Natural killer cell treated with Interleukin-12 subunit alpha and Interleukin-12 subunit beta and Interleukin-15 and Interleukin-18, amount 100 ng/mL, for 72 hours (primary cell): ENCODE data around the gene AGMAT. TPM values are rescaled to one million over a fixed set of nuclear protein-coding genes. Genes with fewer than 3 reads are reported as not detected.
A peak's percentile ranks its signal among the peaks of the same experiment; 100 is the strongest.

Experiments used
- ATAC-seq, 2 donors: fragments of 150-1000 bp; cut with Tn5 transposase in 1 of 2; sonication (Bioruptor Pico), chemical (Tn5 transposase) in 1 of 2; 2 replicates each; pipeline ENCODE4 v1.10.0; 2021
- DNase-seq: peaks from one replicate; pipeline ENCODE4 v3.0.0; 2022; ENCODE audit warnings: low spot score
- H3K27ac Mint-ChIP-seq, 2 donors: 1 replicate in 1 of 2; 2 replicates in 1 of 2; pipeline ENCODE4 v1.8.0; 2022; ENCODE audit warnings: mixed read lengths in 2 of 2, mild to moderate bottlenecking in 1 of 2, moderate library complexity in 1 of 2
- H3K27me3 Mint-ChIP-seq, 2 donors: 1 replicate in 1 of 2; 2 replicates in 1 of 2; pipeline ENCODE4 v1.8.0; 2022; ENCODE audit warnings: mixed read lengths in 2 of 2
- H3K36me3 Mint-ChIP-seq: one replicate; pipeline ENCODE4 v1.8.0; 2022; ENCODE audit warnings: mixed read lengths
- H3K4me1 Mint-ChIP-seq, 2 donors: 1 replicate in 1 of 2; 2 replicates in 1 of 2; pipeline ENCODE4 v1.8.0; 2022; ENCODE audit warnings: low read depth in 2 of 2, mixed read lengths in 2 of 2, mild to moderate bottlenecking in 1 of 2
- H3K4me3 Mint-ChIP-seq: one replicate; pipeline ENCODE4 v1.8.0; 2022; ENCODE audit warnings: mixed read lengths
- H3K9me3 Mint-ChIP-seq: 2 replicates; pipeline ENCODE4 v1.8.0; 2022; ENCODE audit warnings: mixed read lengths
- total RNA-seq, 2 donors: library from RNA; stranded (reverse); gene quantifications; one replicate each; pipeline ENCODE4 v1.2.3, GENCODE V29; 2022

Gene AGMAT
- total RNA-seq, 2 donors from 2014 or later: 3.4 to 8.6 TPM

DNA sequence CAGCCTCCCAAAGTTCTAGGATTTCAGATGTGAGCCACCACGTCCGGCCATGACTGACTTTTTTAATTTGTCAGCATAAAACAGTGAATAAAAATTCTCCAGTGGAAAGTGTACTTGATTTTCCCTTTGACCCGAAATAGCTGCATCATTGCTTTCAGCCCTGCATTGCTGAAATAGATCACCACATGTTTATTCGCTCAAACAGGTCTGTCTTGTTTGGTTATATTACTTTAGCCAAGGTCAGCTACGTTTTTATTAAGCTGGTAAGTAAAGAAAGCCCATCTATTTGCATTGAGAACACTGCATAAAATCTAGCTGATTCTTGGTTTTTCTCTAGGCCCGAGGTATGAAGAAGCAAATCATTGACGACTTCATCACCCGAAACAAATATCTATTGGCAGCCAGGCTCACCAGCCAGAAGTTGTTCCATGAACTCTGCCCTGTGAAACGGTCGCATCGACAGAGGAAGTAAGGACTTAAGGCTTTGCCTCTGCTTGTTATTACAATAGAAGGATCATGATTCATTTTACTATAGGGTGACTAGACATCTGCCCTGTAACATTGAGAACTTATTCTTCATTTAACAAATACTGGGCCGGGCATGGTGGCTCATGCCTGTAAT, 25.6 kb downstream of the AGMAT start:
- no peak for DNase-seq
- H3K9me3 Mint-ChIP-seq: no peaks in the 10 kb centered on the region
- no peaks in the 10 kb centered on the region for H3K4me1 Mint-ChIP-seq
- H3K27me3 Mint-ChIP-seq: no peaks in the 10 kb centered on the region
- H3K36me3 Mint-ChIP-seq: peaks cover 11% of the 10 kb centered on the region
- ATAC-seq: no peak
- H3K27ac Mint-ChIP-seq: no peak overlapping the region
- no peak overlapping the region for H3K4me3 Mint-ChIP-seq

DNA sequence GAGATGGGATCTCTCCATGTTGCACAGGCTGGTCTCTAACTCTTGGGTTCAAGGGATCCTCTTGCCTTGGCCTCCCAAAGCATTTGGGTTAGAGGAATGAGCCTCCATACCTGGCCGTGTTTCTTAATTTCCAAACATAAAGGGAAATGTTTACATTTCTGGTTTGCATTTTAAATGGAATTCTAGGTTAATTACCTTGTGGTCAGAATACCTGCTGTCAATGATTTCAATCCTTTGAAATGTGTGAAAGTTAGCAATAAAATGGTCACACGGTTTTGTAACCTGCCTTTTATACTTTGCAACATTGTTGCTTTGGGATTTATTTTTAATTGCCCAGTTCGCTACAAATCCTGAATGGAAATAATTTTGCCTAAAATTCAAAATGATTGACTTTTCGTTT, 26.3 kb downstream of the AGMAT start:
- Mint-ChIP-seq H3K9me3 (no peaks in the 10 kb centered on the region), H3K27ac (no peak overlapping the region), H3K4me3 (no peak overlapping the region), H3K4me1 (no peaks in the 10 kb centered on the region), H3K27me3 (no peaks in the 10 kb centered on the region), H3K36me3 (peaks cover 11% of the 10 kb centered on the region)
- ATAC-seq (no peak), DNase-seq (no peak)

DNA sequence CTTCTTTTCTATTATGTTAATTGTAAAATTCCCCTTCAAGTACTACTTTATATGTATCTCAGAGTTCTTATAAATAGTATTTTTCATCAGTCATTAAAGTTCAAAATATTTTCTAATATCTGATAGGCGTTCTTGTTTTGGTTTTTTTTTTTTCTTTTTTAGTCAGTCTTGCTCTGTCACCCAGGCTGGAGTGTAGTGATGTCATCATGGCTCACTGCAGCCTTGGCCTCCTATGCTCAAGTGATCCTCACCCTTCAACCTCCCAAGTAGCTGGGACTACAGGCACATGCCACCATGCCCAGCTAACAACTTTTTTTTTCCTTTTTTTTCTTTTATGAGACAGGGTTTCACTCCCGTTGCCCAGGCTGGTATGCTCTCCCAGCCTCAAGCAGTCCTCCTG, 27.3 kb downstream of the AGMAT start:
- H3K4me1 Mint-ChIP-seq: no peaks in the 10 kb centered on the region
- H3K27me3 Mint-ChIP-seq: no peaks in the 10 kb centered on the region
- ATAC-seq (no peak), DNase-seq (no peak)
- peaks cover 6% of the 10 kb centered on the region for H3K36me3 Mint-ChIP-seq
- no peak overlapping the region for H3K4me3 Mint-ChIP-seq
- H3K27ac Mint-ChIP-seq: no peak overlapping the region
- H3K9me3 Mint-ChIP-seq: no peaks in the 10 kb centered on the region

DNA sequence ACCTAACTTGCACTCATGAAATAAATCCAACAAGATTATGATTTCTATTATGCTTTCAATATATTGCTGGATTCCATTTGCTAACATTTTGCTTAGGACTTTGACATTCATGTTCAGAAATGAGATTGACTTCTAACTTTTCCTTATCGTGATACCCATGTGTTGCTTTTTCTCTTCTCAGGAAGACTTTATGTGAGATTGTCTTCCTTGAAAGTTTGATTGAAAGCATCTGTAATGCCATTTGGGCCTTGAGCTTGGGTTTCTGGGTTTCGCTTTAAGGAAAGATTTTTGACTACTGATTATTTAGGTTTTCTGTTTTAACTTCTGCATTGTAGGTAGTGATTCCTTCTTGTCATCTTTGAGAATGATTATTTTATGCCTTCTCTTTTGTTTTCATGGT, 27.8 kb downstream of the AGMAT start:
- no peaks in the 10 kb centered on the region for H3K27me3 Mint-ChIP-seq
- no peak overlapping the region for H3K27ac Mint-ChIP-seq

DNA sequence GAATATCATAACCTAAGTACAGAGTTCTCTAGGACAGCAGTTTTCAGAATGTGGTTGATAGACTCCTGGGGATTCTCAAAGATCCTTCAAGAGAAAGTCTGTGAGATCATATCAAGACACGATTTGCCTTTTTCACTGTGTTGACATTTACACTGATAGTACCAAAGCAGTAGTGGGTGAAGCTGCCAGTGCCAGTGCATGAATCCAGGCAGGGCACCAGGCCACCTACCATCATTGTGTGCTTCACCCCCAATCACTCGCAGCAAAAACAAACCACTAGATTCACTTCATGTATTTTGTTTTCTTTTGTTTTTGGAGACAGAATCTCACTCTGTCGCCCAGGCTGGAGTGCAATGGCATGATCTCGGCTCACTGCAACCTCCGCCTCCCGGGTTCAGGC, 34.3 kb downstream of the AGMAT start:
- Mint-ChIP-seq H3K9me3 (no peaks in the 10 kb centered on the region), H3K4me3 (no peak overlapping the region), H3K27me3 (no peaks in the 10 kb centered on the region), H3K4me1 (no peaks in the 10 kb centered on the region), H3K36me3 (peaks cover 7% of the 10 kb centered on the region), H3K27ac (no peak overlapping the region)
- ATAC-seq: no peak
- no peak for DNase-seq

More for the DNA sequence above, 27.8 kb downstream of the AGMAT start:
- H3K4me3 Mint-ChIP-seq: no peak overlapping the region
- H3K36me3 Mint-ChIP-seq: peaks cover 6% of the 10 kb centered on the region
- H3K9me3 Mint-ChIP-seq: no peaks in the 10 kb centered on the region
- no peak for ATAC-seq
- no peaks in the 10 kb centered on the region for H3K4me1 Mint-ChIP-seq
- DNase-seq: no peak

DNA sequence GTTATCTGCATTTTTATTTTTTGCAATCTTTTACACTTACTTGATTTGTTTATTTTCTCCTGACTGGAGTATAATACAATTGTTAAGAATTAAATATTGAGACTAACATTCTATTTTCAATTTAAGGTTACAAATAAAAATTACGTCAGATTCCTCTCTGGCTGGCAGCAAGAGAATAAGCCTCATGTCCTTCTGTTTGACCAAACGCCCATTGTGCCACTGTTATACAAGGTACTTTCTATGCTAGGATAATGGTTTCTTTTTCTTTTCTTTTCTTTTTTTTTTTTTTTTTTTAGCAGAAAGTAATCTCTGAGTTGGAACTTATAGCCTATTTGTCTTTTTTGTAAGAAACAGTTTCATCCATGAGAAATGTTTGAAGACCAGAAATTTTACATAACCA, 38.2 kb downstream of the AGMAT start:
- ATAC-seq (no peak), DNase-seq (no peak)
- no peaks in the 10 kb centered on the region for H3K9me3 Mint-ChIP-seq
- H3K4me3 Mint-ChIP-seq: no peak overlapping the region
- peaks cover 13% of the 10 kb centered on the region for H3K36me3 Mint-ChIP-seq
- H3K27ac Mint-ChIP-seq: no peak overlapping the region
- no peaks in the 10 kb centered on the region for H3K4me1 Mint-ChIP-seq
- H3K27me3 Mint-ChIP-seq: no peaks in the 10 kb centered on the region

DNA sequence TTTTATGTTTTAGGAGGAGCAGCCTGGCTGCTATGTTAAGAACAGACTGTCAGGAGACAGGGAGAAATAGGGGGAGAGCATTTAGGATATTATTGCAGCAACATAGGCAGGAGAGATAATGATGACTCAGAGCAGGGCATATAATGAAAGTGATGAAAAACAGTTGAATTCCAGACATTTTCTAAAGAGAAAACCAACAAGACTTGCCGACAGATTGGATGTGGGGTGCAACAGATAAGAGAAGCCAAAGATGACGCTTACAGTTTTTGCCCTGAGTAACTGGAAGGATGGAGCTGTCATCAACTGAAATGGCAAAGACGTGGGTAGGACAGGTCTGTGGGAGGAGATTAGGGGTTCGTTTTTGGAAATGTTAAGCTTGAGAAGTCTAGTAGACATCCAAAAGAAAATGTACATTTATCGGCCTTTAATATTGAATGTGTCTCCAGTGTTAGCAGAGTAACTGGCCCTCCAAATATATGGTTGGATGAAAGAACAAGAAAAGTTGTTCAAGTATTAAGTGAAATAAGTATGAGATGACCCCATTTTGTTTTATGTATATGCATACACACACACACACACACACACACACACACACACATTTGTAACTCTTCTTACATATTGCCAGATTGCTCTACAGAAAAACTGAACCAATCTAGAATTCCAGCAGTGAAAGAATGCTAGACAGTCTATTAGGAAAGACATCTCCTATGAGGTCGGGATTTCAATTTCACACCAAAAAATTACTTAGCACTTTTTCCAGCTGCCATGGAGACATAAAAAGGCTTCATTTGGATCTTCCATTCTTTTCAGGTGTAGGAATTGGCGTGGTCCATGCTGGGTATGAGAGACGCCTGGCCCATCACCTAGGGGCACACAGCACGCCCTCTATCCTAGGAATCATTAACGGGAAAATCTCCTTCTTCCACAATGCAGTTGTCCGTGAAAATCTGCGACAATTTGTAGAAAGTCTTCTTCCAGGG, 41.0 kb downstream of the AGMAT start:
- H3K27ac Mint-ChIP-seq: no peak overlapping the region
- H3K36me3 Mint-ChIP-seq: peaks cover 14% of the 10 kb centered on the region
- no peak for ATAC-seq
- no peak overlapping the region for H3K4me3 Mint-ChIP-seq
- no peaks in the 10 kb centered on the region for H3K9me3 Mint-ChIP-seq
- H3K27me3 Mint-ChIP-seq: no peaks in the 10 kb centered on the region
- no peaks in the 10 kb centered on the region for H3K4me1 Mint-ChIP-seq
- no peak for DNase-seq

DNA sequence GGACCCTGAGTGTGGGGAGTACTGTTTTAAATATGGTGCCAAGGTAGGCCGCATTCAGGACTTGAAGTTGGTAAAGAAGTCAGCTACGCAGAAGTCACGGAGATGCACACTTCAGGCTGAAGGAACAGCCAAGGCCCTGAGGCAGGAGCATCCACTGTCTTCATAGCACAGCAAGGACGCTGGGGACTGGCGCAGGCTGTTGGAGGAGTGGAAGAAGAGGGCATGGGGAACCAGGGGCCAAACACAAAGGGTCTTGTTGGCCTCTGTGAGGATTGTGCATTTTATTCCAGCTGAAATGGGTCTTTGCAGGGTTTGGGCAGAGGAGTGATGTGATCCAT, 41.6 kb downstream of the AGMAT start:
- no peaks in the 10 kb centered on the region for H3K9me3 Mint-ChIP-seq
- ATAC-seq: no peak
- no peak overlapping the region for H3K27ac Mint-ChIP-seq
- peaks cover 0 to 3% of the 10 kb centered on the region in 2 donors for H3K4me1 Mint-ChIP-seq
- H3K27me3 Mint-ChIP-seq: no peaks in the 10 kb centered on the region
- H3K4me3 Mint-ChIP-seq: no peak overlapping the region
- no peak for DNase-seq
- peaks cover 17% of the 10 kb centered on the region for H3K36me3 Mint-ChIP-seq

DNA sequence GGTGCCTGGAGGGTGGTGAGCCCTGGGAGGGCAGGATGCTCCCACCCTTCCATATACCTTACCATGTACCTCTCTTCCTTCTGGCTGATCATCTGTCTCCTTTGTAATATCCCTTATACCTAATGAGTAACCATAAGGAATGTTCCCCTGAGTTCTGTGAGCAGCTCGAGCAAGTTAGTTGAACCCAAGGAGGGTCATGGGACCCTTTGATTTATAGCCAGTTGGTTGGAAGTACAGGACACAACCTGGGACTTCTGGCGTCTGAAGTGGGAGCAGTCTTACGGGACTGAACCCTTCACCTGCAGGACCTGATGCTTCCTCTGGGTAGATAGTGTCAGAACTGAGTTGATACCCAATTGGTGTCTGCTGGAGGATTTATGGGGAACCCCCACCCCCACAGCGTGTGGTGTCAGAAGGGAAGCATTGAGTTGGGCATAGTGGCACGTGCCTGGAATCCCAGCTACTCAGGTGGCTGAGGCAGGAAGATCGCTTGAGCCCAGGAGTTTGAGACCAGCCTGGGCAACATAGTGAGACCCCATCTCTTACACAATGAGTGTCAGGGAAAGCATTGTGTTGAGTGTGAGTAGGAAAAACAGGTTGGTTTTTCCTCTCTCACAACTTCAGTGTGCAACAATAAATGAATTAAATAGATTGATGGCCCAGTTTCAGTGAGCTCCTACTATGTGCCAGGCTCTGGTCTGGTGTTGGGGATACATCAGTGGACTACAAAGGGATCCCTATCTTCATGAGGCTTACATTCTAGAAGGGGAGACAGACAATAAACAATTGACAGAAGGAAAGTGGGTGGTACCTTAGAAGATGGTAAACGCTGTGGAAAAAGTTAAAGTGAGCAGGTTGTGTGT, 42.2 kb downstream of the AGMAT start:
- Mint-ChIP-seq H3K4me3 (no peak overlapping the region), H3K27ac (no peak overlapping the region), H3K4me1 (peaks cover 0 to 3% of the 10 kb centered on the region in 2 donors), H3K36me3 (peaks cover 11% of the 10 kb centered on the region), H3K27me3 (no peaks in the 10 kb centered on the region), H3K9me3 (no peaks in the 10 kb centered on the region)
- DNase-seq (no peak), ATAC-seq (no peak)

DNA sequence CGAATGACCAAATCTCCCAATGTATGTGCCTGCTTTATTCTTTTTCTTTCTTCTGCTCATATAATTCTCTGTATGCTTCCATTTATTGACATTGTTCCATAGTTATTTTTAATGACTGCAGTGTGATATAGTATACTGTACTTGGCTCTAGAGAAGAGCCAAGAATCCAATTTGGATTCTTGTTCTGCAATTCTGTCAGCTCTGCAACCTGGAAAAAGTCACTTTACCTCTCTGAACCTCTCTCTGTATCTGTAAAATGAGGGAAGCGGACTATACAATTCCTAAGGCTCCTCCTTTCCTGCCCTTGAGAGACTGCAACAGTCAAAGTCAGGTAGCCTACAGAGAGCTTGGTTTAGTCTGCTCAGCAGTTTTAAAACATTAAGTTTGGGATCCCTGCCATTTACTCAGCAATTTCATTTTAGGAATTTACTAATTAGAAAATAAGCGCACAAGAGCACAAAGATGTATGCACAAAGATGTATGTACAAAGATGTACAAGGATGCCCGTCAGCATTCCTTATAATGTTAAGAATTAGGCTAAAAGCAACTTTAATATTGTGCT, 43.5 kb downstream of the AGMAT start:
- Mint-ChIP-seq H3K9me3 (no peaks in the 10 kb centered on the region), H3K27ac (no peak overlapping the region), H3K27me3 (no peaks in the 10 kb centered on the region), H3K4me3 (no peak overlapping the region), H3K4me1 (peaks cover 0 to 3% of the 10 kb centered on the region in 2 donors), H3K36me3 (peaks cover 12% of the 10 kb centered on the region)
- ATAC-seq: no peak
- DNase-seq: no peak

DNA sequence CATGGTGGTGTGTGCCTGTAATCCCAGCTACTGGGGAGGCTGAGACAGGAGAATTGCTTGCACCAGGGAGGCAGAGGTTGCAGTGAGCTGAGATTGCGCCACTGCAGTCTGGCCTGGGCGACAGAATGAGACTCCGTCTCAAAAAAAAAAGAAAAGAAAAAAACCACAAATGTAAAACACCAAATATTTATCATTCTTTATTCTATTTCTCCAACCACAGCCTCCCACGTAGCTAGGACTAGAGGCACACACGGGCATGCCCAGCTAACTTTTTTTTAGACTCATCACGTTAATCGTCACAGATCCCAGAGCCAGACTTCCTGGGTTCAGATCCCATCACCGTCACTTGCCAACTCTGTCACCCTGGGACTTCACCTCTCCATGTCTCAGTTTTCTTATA, 44.7 kb downstream of the AGMAT start:
- H3K27me3 Mint-ChIP-seq: no peaks in the 10 kb centered on the region
- H3K36me3 Mint-ChIP-seq: peaks cover 14% of the 10 kb centered on the region
- H3K27ac Mint-ChIP-seq: no peak overlapping the region

DNA sequence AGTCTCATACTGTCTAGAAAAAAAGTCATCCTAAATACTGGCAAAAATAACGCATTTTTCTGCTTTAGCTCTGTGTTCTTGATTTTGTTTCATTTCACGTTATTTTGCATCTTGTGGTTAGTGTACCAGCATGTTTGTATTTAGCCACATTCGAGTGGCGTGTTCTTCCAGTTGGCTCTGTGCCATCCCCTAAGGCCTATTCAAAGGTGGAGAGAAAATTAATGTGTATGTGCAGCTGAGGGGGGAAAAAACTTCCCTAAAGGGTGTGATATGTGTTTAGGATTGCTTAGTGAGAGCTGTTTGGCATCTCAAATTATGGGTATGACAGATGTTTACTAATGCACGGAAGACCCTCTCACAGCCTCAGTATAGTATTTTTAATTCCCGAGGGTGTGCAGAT, 46.1 kb downstream of the AGMAT start:
- Mint-ChIP-seq H3K27ac (no peak overlapping the region), H3K4me1 (peaks cover 0 to 3% of the 10 kb centered on the region in 2 donors), H3K27me3 (no peaks in the 10 kb centered on the region), H3K9me3 (no peaks in the 10 kb centered on the region), H3K36me3 (peaks cover 14% of the 10 kb centered on the region), H3K4me3 (no peak overlapping the region)
- ATAC-seq (no peak), DNase-seq (no peak)

More for the DNA sequence above, 44.7 kb downstream of the AGMAT start:
- H3K4me1 Mint-ChIP-seq: peaks cover 0 to 3% of the 10 kb centered on the region in 2 donors
- ATAC-seq (no peak), DNase-seq (no peak)
- H3K4me3 Mint-ChIP-seq: no peak overlapping the region
- no peaks in the 10 kb centered on the region for H3K9me3 Mint-ChIP-seq

DNA sequence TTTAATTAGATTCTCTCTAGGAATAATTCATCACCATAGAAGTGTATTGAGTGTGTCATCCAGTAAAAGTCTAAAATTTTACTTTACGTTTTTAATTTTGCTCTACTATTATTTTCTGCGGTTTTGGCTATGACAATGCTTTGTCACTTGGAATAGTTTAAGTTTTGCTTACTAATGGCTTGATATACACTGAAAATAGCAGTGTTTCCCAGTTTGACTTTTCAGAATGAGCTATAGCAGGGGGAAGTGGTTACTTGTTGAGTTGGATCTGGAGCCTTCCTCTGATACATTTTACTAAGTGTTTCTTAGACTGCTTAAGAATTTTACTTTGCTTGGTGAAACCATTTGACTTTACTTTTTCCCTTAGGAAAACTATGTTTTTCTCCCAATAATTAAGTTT, 53.2 kb downstream of the AGMAT start:
- Mint-ChIP-seq H3K4me3 (peak overlapping the region; percentile 30), H3K4me1 (peaks cover 18 to 32% of the 10 kb centered on the region in 2 donors), H3K27me3 (no peaks in the 10 kb centered on the region), H3K9me3 (no peaks in the 10 kb centered on the region), H3K36me3 (peaks cover 4% of the 10 kb centered on the region), H3K27ac (peak overlapping the region in 1 of 2 donors; percentile 10)
- no peak for DNase-seq
- ATAC-seq: peak in 1 of 2 donors; percentile 65
